ENCODE data around the gene SUN1.

DNA sequence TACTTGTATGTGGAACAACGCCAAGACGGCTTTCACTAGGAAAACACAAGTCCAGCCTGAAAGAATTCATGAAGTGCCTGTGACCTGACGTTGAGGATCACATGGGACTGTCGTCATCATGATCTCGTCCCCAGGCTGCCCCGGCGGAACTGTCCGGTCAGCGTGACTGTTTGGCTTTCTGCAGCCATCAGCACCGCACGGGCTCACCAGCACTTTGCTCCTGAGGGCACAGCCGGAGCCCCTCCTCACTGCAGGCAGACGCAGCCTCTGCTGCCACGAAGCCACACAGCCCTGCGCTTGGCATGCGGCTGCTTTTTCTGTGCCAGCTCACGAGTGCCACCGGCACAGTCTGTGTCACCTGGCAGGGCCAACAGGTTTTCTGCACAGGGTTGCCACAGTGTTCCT lies 34.7 kb downstream of the SUN1 start:
- TF ChIP-seq, protein P1, sequence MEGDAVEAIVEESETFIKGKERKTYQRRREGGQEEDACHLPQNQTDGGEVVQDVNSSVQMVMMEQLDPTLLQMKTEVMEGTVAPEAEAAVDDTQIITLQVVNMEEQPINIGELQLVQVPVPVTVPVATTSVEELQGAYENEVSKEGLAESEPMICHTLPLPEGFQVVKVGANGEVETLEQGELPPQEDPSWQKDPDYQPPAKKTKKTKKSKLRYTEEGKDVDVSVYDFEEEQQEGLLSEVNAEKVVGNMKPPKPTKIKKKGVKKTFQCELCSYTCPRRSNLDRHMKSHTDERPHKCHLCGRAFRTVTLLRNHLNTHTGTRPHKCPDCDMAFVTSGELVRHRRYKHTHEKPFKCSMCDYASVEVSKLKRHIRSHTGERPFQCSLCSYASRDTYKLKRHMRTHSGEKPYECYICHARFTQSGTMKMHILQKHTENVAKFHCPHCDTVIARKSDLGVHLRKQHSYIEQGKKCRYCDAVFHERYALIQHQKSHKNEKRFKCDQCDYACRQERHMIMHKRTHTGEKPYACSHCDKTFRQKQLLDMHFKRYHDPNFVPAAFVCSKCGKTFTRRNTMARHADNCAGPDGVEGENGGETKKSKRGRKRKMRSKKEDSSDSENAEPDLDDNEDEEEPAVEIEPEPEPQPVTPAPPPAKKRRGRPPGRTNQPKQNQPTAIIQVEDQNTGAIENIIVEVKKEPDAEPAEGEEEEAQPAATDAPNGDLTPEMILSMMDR (IDR thresholded peaks at IDR 0.05) = no peak
- no peak for TF ChIP-seq POLR2A (IDR thresholded peaks at IDR 0.05)

Data from suprapubic skin (tissue), 3 donors.